Fibroblast of lung (primary cell): ENCODE data around the gene RAVER2. TPM values are rescaled to one million over a fixed set of nuclear protein-coding genes. Genes with fewer than 3 reads are reported as not detected.

Experiments
- DNase-seq, 2 donors: peaks; one replicate each; pipeline versions ENCODE4 v3.0.0 to v3.0.0-alpha.2; 2010; ENCODE audit warnings: low read depth in 2 of 2
- H2AFZ ChIP-seq: 2 replicates; pipeline ENCODE4 v1.5.1; 2012; ENCODE audit warnings: low read length, control low read depth, inconsistent platforms
- H3K27ac ChIP-seq: 2 replicates; pipeline ENCODE4 v1.5.1; 2011; ENCODE audit warnings: low read length, control low read depth; ENCODE audit not compliant: insufficient read depth
- H3K27me3 ChIP-seq: 2 replicates; pipeline ENCODE4 v1.5.1; 2011; ENCODE audit warnings: mild to moderate bottlenecking, low read length; ENCODE audit not compliant: control insufficient read depth, insufficient read depth
- H3K36me3 ChIP-seq: 2 replicates; pipeline ENCODE4 v1.5.1; 2011; ENCODE audit warnings: low read length; ENCODE audit not compliant: control insufficient read depth, insufficient read depth
- H3K4me1 ChIP-seq: 2 replicates; pipeline ENCODE4 v1.5.1; 2011; ENCODE audit warnings: low read length; ENCODE audit not compliant: control insufficient read depth, insufficient read depth; ENCODE audit errors: extremely low read depth
- H3K4me2 ChIP-seq: 2 replicates; pipeline ENCODE4 v1.5.1; 2011; ENCODE audit warnings: low read length, control low read depth; ENCODE audit not compliant: insufficient read depth; ENCODE audit errors: extremely low read depth
- H3K4me3 ChIP-seq, 4 experiments: fragments of 200-600 bp in 1 of 4; sonication (generic) in 1 of 4; replicated peaks in 1 of 4; 2 replicates each; pipeline ENCODE4 v1.5.1; 2011 to 2016; ENCODE audit warnings: low read length in 4 of 4, low read depth in 3 of 4, mild to moderate bottlenecking in 3 of 4, control low read depth in 2 of 4, inconsistent platforms in 1 of 4, mixed read lengths in 1 of 4; ENCODE audit not compliant: insufficient read depth in 1 of 4; ENCODE audit errors: control extremely low read depth in 1 of 4
- H3K79me2 ChIP-seq: 2 replicates; pipeline ENCODE4 v1.5.1; 2012; ENCODE audit warnings: mild to moderate bottlenecking, low read length, inconsistent platforms; ENCODE audit not compliant: control insufficient read depth, insufficient read depth
- H3K9ac ChIP-seq: 2 replicates; pipeline ENCODE4 v1.5.1; 2011; ENCODE audit warnings: mild to moderate bottlenecking, low read length, control low read depth; ENCODE audit not compliant: insufficient read depth
- H3K9me3 ChIP-seq: 2 replicates; pipeline ENCODE4 v1.5.1; 2012; ENCODE audit warnings: low read depth, low read length; ENCODE audit not compliant: control insufficient read depth, insufficient read depth
- H4K20me1 ChIP-seq: 2 replicates; pipeline ENCODE4 v1.5.1; 2011; ENCODE audit warnings: low read length; ENCODE audit not compliant: control insufficient read depth, insufficient read depth; ENCODE audit errors: extremely low read depth
- CTCF ChIP-seq, 2 donors: IDR thresholded peaks in 1 of 2; conservative IDR thresholded peaks in 1 of 2; 1 replicate in 1 of 2; 2 replicates in 1 of 2; pipeline ENCODE4 v1.5.1; 2011 to 2012; ENCODE audit warnings: low read length in 2 of 2, control low read depth in 1 of 2, inconsistent platforms in 1 of 2, low read depth in 1 of 2, mild to moderate bottlenecking in 1 of 2
- EZH2 ChIP-seq: IDR thresholded peaks from 2 replicates; pipeline ENCODE4 v1.5.1; 2012; ENCODE audit warnings: low read length, control low read depth, mild to moderate bottlenecking; ENCODE audit errors: missing control alignments
- polyA plus RNA-seq, 2 donors: library from polyadenylated mRNA; depleted of rRNA in 1 of 2; stranded (reverse) in 1 of 2; unstranded in 1 of 2; fragments of >200 nt; gene quantifications; 2 replicates each; pipeline ENCODE4 v1.2.1, GENCODE V29; 2011 to 2012; ENCODE audit warnings: missing spikeins in 1 of 2
- total RNA-seq: library from RNA; depleted of rRNA; stranded (reverse); fragments of >200 nt; gene quantifications from 2 replicates; pipeline ENCODE4 v1.2.1, GENCODE V29; 2014

RAVER2 gene
- total and polyA plus RNA-seq, 2 donors (not counting 1 experiment from before 2014, with no cell fraction given), result 4.3 to 5.6 TPM

GRCh38 chr1:64846573-64847430, 101.9 kb downstream of the RAVER2 start:
- Histone ChIP-seq H2AFZ (no peak overlapping the region), H3K36me3 (peaks cover 20% of the 10 kb centered on the region), H3K9me3 (no peaks in the 10 kb centered on the region)

GRCh38 chr1:64847666-64848065, 102.8 kb downstream of the RAVER2 start:
- Histone ChIP-seq H3K79me2 (no peaks in the 10 kb centered on the region), H3K4me1 (no peaks in the 10 kb centered on the region), H3K9ac (no peak overlapping the region), H3K9me3 (no peaks in the 10 kb centered on the region), H3K27ac (no peak overlapping the region), H2AFZ (no peak overlapping the region), H3K4me3 (no peak overlapping the region), H4K20me1 (no peaks in the 10 kb centered on the region), H3K4me2 (no peak overlapping the region), H3K27me3 (no peaks in the 10 kb centered on the region), H3K36me3 (peaks cover 20% of the 10 kb centered on the region)
- TF ChIP-seq EZH2, result no peak
- no peak for TF ChIP-seq CTCF (conservative IDR thresholded peaks at IDR 0.05 in 1 of 2, IDR thresholded peaks at IDR 0.05 in 1 of 2; ENCODE audit: low read depth in 1 of 2, low read length in 2 of 2)
- DNase-seq, result no peak

More at GRCh38 chr1:64846573-64847430, 101.9 kb downstream of the RAVER2 start:
- no peaks in the 10 kb centered on the region for H4K20me1 ChIP-seq
- TF ChIP-seq EZH2, result no peak
- TF ChIP-seq CTCF (conservative IDR thresholded peaks at IDR 0.05 in 1 of 2, IDR thresholded peaks at IDR 0.05 in 1 of 2; ENCODE audit: low read depth in 1 of 2, low read length in 2 of 2), result no peak
- H3K4me2 ChIP-seq, result no peak overlapping the region
- DNase-seq, result no peak
- H3K9ac ChIP-seq, result no peak overlapping the region
- no peaks in the 10 kb centered on the region for H3K27me3 ChIP-seq
- H3K4me3 ChIP-seq, result no peak overlapping the region
- H3K4me1 ChIP-seq, result no peaks in the 10 kb centered on the region
- H3K27ac ChIP-seq, result no peak overlapping the region
- no peaks in the 10 kb centered on the region for H3K79me2 ChIP-seq

- no peak overlapping the region for H3K27ac ChIP-seq
- H3K9ac ChIP-seq, result no peak overlapping the region
- no peak overlapping the region for H3K4me3 ChIP-seq
- TF ChIP-seq CTCF (conservative IDR thresholded peaks at IDR 0.05 in 1 of 2, IDR thresholded peaks at IDR 0.05 in 1 of 2; ENCODE audit: low read depth in 1 of 2, low read length in 2 of 2) (no peak), EZH2 (no peak)
- no peak overlapping the region for H3K4me2 ChIP-seq
- no peaks in the 10 kb centered on the region for H3K27me3 ChIP-seq
- no peaks in the 10 kb centered on the region for H3K79me2 ChIP-seq
- H4K20me1 ChIP-seq, result no peaks in the 10 kb centered on the region
- no peaks in the 10 kb centered on the region for H3K9me3 ChIP-seq
- H2AFZ ChIP-seq, result no peak overlapping the region
- peaks cover 21% of the 10 kb centered on the region for H3K36me3 ChIP-seq
- DNase-seq, result no peak
- H3K4me1 ChIP-seq, result no peaks in the 10 kb centered on the region
Measured at GRCh38 chr1:64848136-64848535, 103.3 kb downstream of the RAVER2 start.
